ENCODE measurements around the gene SAT2.
A peak's percentile ranks its signal among the peaks of the same experiment; 100 is the strongest.

The SAT2 gene

DNA sequence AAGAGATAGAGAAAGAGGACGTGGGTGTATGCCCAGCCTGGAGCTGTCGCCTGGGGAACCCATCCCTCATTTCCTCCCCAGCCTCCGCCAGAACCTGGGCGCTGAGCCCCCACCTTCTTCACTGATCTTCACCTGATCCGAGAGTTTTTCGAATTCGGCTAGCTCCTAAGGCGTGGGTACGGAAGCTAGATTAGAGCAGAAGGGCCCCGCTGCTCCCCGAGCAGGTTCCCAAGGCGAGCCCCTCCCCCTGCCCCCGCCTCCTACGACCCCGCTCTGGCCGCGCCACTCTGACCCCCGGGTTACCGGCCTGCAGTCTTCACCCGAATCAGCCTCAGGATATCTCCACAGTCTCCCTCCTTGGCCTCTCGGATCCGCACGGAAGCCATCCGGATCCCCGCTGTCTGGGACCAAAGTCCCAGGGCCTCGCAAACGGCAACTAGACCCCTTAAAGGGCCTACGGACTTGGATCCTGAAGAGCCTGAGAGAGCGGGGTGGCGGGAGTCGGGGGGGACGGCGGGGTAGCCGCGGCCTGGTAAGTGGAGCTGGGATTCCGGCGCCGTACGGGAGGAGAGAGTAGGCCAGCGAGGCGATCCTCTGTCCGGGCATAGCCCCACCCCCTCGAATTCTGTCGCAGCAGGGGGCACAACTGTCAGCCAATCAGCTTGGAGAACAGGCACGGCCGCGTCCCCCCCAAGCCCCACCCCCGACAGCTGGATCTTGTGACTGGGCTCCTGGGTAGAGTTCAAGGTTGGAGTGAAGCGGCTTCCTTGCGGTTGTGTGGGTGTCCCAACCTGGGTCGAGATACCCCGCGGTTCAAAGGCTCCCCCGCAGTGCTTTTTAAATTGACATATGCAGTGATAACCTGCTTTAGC is at the start of gene SAT2:
Gene SAT2 (minus strand): TSS at position 572 of the 872 bp plus-strand sequence. CDS start 186 bp downstream, at position 386.
- TF ChIP-seq, protein P1, sequence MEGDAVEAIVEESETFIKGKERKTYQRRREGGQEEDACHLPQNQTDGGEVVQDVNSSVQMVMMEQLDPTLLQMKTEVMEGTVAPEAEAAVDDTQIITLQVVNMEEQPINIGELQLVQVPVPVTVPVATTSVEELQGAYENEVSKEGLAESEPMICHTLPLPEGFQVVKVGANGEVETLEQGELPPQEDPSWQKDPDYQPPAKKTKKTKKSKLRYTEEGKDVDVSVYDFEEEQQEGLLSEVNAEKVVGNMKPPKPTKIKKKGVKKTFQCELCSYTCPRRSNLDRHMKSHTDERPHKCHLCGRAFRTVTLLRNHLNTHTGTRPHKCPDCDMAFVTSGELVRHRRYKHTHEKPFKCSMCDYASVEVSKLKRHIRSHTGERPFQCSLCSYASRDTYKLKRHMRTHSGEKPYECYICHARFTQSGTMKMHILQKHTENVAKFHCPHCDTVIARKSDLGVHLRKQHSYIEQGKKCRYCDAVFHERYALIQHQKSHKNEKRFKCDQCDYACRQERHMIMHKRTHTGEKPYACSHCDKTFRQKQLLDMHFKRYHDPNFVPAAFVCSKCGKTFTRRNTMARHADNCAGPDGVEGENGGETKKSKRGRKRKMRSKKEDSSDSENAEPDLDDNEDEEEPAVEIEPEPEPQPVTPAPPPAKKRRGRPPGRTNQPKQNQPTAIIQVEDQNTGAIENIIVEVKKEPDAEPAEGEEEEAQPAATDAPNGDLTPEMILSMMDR (IDR thresholded peaks at IDR 0.05; ENCODE audit: low read depth, low read length): no peak
- DNase-seq (ENCODE audit: extremely low read depth, low read depth): peak; percentile 84

DNA sequence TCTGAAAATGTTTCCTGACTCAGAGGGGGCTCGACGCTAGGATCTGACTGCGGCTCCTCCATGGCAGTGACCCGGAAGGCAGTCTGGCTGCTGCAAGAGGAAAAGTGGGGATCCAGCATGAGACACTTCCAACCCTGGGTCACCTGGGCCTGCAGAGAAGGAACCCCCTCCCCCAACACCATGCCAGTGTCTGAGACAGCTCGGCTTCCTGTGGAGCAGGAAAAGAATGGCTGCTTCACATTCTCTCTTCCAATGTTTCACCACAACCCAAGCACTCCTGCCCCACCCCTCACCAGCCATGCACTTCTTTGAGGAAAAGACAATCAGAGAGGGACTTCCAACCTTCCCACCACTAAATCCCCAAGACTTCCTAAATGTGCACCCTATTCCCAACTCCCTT is 48.9 kb upstream of the SAT2 start:
- TF ChIP-seq, protein P1 (IDR thresholded peaks at IDR 0.05; ENCODE audit: low read depth, low read length): no peak
- DNase-seq (ENCODE audit: extremely low read depth, low read depth): no peak

GRCh38 chr17:7674934-7675333 is 47.3 kb upstream of the SAT2 start:
- TF ChIP-seq, protein P1 (IDR thresholded peaks at IDR 0.05; ENCODE audit: low read depth, low read length): no peak
- no peak for DNase-seq (ENCODE audit: extremely low read depth, low read depth)

DNA sequence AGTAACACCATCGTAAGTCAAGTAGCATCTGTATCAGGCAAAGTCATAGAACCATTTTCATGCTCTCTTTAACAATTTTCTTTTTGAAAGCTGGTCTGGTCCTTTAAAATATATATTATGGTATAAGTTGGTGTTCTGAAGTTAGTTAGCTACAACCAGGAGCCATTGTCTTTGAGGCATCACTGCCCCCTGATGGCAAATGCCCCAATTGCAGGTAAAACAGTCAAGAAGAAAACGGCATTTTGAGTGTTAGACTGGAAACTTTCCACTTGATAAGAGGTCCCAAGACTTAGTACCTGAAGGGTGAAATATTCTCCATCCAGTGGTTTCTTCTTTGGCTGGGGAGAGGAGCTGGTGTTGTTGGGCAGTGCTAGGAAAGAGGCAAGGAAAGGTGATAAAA is 45.6 kb upstream of the SAT2 start:
- no peak for DNase-seq (ENCODE audit: extremely low read depth, low read depth)
- TF ChIP-seq, protein P1 (IDR thresholded peaks at IDR 0.05; ENCODE audit: low read depth, low read length): peak; percentile 28

DNA sequence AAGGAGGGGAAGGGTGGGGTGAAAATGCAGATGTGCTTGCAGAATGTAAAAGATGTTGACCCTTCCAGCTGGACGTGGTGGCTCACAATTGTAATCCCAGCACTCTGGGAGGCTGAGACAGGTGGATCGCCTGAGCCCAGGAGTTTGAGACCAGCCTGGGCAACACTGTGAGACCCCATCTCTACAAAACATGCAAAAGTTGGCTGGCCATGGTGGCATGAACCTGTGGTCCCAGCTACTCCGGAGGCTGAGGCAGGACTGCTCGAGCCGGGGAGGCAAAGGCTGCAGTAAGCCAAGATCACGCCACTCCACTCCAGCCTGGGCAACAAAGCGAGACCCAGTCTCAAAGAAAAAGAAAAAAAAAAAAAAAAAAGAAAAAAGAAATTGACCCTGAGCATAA is 40.9 kb upstream of the SAT2 start:
- TF ChIP-seq, protein P1 (IDR thresholded peaks at IDR 0.05; ENCODE audit: low read depth, low read length): no peak
- no peak for DNase-seq (ENCODE audit: extremely low read depth, low read depth)

- DNase-seq (ENCODE audit: extremely low read depth, low read depth): no peak
- TF ChIP-seq, protein P1 (IDR thresholded peaks at IDR 0.05; ENCODE audit: low read depth, low read length): no peak
Observed at GRCh38 chr17:7667656-7668406, 40.2 kb upstream of the SAT2 start.
